PFSK-1 (cell line): Measurements from ENCODE around the gene DKK3.

Experiments
- POLR2AphosphoS5 ChIP-seq: IDR thresholded peaks from 2 replicates; pipeline ENCODE4 v1.6.1; 2012; ENCODE audit warnings: low read depth, mild to moderate bottlenecking, control low read depth, low read length, moderate library complexity
- SIN3A ChIP-seq: IDR thresholded peaks from 2 replicates; pipeline ENCODE4 v1.6.1; 2012; ENCODE audit warnings: mild to moderate bottlenecking, low read length, moderate library complexity, borderline replicate concordance; ENCODE audit not compliant: insufficient read depth
- TAF1 ChIP-seq: IDR thresholded peaks from 2 replicates; pipeline ENCODE4 v1.6.1; 2012; ENCODE audit warnings: low read length, control low read depth, borderline replicate concordance; ENCODE audit not compliant: insufficient read depth
- TF ChIP-seq, protein P1 (sequence below), 2 experiments: IDR thresholded peaks; 2 replicates each; pipeline versions ENCODE4 v1.6.1 to v1.8.0; 2011 to 2012; ENCODE audit warnings: low read depth in 2 of 2, low read length in 2 of 2, control low read depth in 1 of 2, inconsistent platforms in 1 of 2, mild to moderate bottlenecking in 1 of 2, moderate library complexity in 1 of 2; ENCODE audit not compliant: insufficient read depth in 1 of 2

DNA sequence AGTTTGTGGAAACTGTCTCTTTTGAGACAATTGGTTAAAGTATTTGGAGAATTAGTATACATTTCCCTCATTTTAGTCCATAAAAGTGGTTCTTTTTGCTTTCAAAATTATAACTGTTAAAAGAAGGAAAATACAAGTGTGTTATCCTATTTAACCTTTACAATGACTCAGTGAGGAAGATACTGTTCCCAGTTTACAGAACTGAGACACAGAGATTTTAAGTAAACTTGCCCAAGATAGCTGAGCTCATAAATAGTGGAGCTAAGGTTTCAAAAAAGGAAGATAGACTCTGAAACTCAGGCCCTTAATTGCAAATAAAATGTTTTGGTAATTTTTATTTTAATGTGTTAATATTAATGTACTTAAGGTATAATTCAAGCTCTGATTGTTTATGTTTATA, 58.9 kb downstream of the DKK3 start:
- no peak for TF ChIP-seq POLR2AphosphoS5
- TF ChIP-seq TAF1 = no peak
- TF ChIP-seq, protein P1, sequence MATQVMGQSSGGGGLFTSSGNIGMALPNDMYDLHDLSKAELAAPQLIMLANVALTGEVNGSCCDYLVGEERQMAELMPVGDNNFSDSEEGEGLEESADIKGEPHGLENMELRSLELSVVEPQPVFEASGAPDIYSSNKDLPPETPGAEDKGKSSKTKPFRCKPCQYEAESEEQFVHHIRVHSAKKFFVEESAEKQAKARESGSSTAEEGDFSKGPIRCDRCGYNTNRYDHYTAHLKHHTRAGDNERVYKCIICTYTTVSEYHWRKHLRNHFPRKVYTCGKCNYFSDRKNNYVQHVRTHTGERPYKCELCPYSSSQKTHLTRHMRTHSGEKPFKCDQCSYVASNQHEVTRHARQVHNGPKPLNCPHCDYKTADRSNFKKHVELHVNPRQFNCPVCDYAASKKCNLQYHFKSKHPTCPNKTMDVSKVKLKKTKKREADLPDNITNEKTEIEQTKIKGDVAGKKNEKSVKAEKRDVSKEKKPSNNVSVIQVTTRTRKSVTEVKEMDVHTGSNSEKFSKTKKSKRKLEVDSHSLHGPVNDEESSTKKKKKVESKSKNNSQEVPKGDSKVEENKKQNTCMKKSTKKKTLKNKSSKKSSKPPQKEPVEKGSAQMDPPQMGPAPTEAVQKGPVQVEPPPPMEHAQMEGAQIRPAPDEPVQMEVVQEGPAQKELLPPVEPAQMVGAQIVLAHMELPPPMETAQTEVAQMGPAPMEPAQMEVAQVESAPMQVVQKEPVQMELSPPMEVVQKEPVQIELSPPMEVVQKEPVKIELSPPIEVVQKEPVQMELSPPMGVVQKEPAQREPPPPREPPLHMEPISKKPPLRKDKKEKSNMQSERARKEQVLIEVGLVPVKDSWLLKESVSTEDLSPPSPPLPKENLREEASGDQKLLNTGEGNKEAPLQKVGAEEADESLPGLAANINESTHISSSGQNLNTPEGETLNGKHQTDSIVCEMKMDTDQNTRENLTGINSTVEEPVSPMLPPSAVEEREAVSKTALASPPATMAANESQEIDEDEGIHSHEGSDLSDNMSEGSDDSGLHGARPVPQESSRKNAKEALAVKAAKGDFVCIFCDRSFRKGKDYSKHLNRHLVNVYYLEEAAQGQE (IDR thresholded peaks at IDR 0.05; ENCODE audit: insufficient read depth in 1 of 2, low read depth in 2 of 2, low read length in 2 of 2) = no peak
- TF ChIP-seq SIN3A = no peak
